H1 (cell line): Measurements from ENCODE around the gene TIGD1. TPM values are rescaled to one million over a fixed set of nuclear protein-coding genes. Genes with fewer than 3 reads are reported as not detected.
A peak's percentile ranks its signal among the peaks of the same experiment; 100 is the strongest.

Source experiments
- BACH1 ChIP-seq: IDR thresholded peaks from 2 replicates; pipeline ENCODE4 v1.6.1; 2012; ENCODE audit warnings: low read length, improper control_type of control experiment
- CBX5 ChIP-seq: fragments of 300-800, 300-1000 bp; sonication (generic); IDR thresholded peaks from 2 replicates; pipeline ENCODE4 v1.7.1; 2016; ENCODE audit warnings: antibody characterized with exemption, low read length, low read depth
- CHD2 ChIP-seq: IDR thresholded peaks from 2 replicates; pipeline ENCODE4 v1.6.1; 2012; ENCODE audit warnings: low read length, improper control_type of control experiment
- CTBP2 ChIP-seq: IDR thresholded peaks from 2 replicates; pipeline ENCODE4 v1.7.0; 2011; ENCODE audit warnings: borderline replicate concordance, mild to moderate bottlenecking, moderate library complexity, mixed read lengths, low read length; ENCODE audit not compliant: insufficient read depth, insufficient read length
- CTCF ChIP-seq, 3 experiments: IDR thresholded peaks; 1 replicate in 2 of 3; 2 replicates in 1 of 3; pipeline versions ENCODE4 v1.5.1 to v1.6.1; 2011; ENCODE audit warnings: low read length in 3 of 3, mild to moderate bottlenecking in 3 of 3, inconsistent platforms in 2 of 3, low read depth in 1 of 3, moderate library complexity in 1 of 3; ENCODE audit not compliant: insufficient read depth in 1 of 3; ENCODE audit errors: control extremely low read depth in 1 of 3
- E2F6 ChIP-seq: IDR thresholded peaks from 2 replicates; pipeline ENCODE4 v1.6.1; 2012; ENCODE audit warnings: inconsistent platforms
- EP300 ChIP-seq, 2 experiments: IDR thresholded peaks; 1 replicate in 1 of 2; 2 replicates in 1 of 2; pipeline ENCODE4 v1.6.1; 2011 to 2012; ENCODE audit warnings: low read depth in 2 of 2, low read length in 2 of 2, mild to moderate bottlenecking in 2 of 2, borderline replicate concordance in 1 of 2, inconsistent platforms in 1 of 2, moderate library complexity in 1 of 2
- JUN ChIP-seq: IDR thresholded peaks from 2 replicates; pipeline ENCODE4 v1.6.1; 2011; ENCODE audit warnings: low read depth, mild to moderate bottlenecking, improper control_type of control experiment, low read length
- KDM4A ChIP-seq: IDR thresholded peaks from one replicate; pipeline ENCODE4 v1.7.1; 2012; ENCODE audit warnings: low read depth, mild to moderate bottlenecking, moderate library complexity, low read length, inconsistent platforms; ENCODE audit not compliant: severe bottlenecking
- MAFK ChIP-seq: IDR thresholded peaks from 2 replicates; pipeline ENCODE4 v1.6.1; 2012; ENCODE audit warnings: low read depth, mild to moderate bottlenecking, improper control_type of control experiment, low read length
- NANOG ChIP-seq: IDR thresholded peaks from 2 replicates; pipeline ENCODE4 v1.6.1; 2011; ENCODE audit warnings: low read length, low read depth, mild to moderate bottlenecking, inconsistent platforms; ENCODE audit not compliant: insufficient read depth, poor library complexity, severe bottlenecking
- POLR2AphosphoS5 ChIP-seq: IDR thresholded peaks from 2 replicates; pipeline ENCODE4 v1.6.1; 2011; ENCODE audit warnings: low read depth, low read length
- RAD21 ChIP-seq, 2 experiments: IDR thresholded peaks in 1 of 2; conservative IDR thresholded peaks in 1 of 2; 2 replicates each; pipeline ENCODE4 v1.6.1; 2011; ENCODE audit warnings: low read depth in 2 of 2, low read length in 2 of 2, improper control_type of control experiment in 1 of 2, inconsistent platforms in 1 of 2, mild to moderate bottlenecking in 1 of 2, moderate library complexity in 1 of 2
- RNF2 ChIP-seq: fragments of 200-900, 300-1000 bp; sonication (generic); IDR thresholded peaks from 2 replicates; pipeline ENCODE4 v1.7.1; 2016; ENCODE audit warnings: borderline replicate concordance, low read depth, mild to moderate bottlenecking, antibody characterized with exemption, low read length; ENCODE audit not compliant: poor library complexity, severe bottlenecking; ENCODE audit errors: missing control alignments
- SP1 ChIP-seq: IDR thresholded peaks from 2 replicates; pipeline ENCODE4 v1.6.1; 2011; ENCODE audit warnings: low read depth, low read length
- SRF ChIP-seq: IDR thresholded peaks from 2 replicates; pipeline ENCODE4 v1.6.1; 2011; ENCODE audit warnings: mild to moderate bottlenecking, low read depth, low read length, moderate library complexity
- polyA plus RNA-seq, 7 experiments: library from polyadenylated mRNA; depleted of rRNA in 3 of 7; stranded (reverse) in 5 of 7; unstranded in 2 of 7; fragments of >200 nt in 5 of 7; fragments of 200-250 nt in 2 of 7; gene quantifications; 1 replicate in 5 of 7; 2 replicates in 1 of 7; 4 replicates in 1 of 7; pipeline versions ENCODE4 v1.2.1 to v1.2.3, GENCODE V29; 2011 to 2013; ENCODE audit warnings: missing spikeins in 2 of 7, mixed read lengths in 2 of 7
- total RNA-seq: library from RNA; stranded (reverse); fragmentation: NEBNext Ultra II Directional; extraction: Animal tissue kit (Norgen Biotek cat#: 25700); gene quantifications from 2 replicates; pipeline ENCODE4 v1.2.1, GENCODE V29; 2021
- TF ChIP-seq, protein P1 (sequence below): IDR thresholded peaks from 2 replicates; pipeline ENCODE4 v1.6.1; 2011; ENCODE audit warnings: low read length, improper control_type of control experiment

Gene TIGD1
- total and polyA plus RNA-seq, 2 of the 8 experiments (the other 6 are each of a cell fraction or from before 2014, with no cell fraction given), result 4.7 to 8.3 TPM

GRCh38 chr2:232550354-232551249, at the start of gene TIGD1, which contains the start of gene EIF4E2 (continued):
- TF ChIP-seq RAD21 (IDR thresholded peaks at IDR 0.05 in 1 of 2, conservative IDR thresholded peaks at IDR 0.05 in 1 of 2; ENCODE audit: low read depth in 2 of 2, low read length in 2 of 2) (no peak), SRF (peak; percentile 66), BACH1 (no peak), MAFK (no peak), POLR2AphosphoS5 (peak; percentile 96), CBX5 (no peak), JUN (0 out of 2 replicates have a peak, but pooled peaks have one; percentile 17), CTCF (IDR thresholded peaks at IDR 0.05; ENCODE audit: control extremely low read depth in 1 of 3, insufficient read depth in 1 of 3, low read depth in 1 of 3, low read length in 3 of 3) (peak; percentile 18 to 43 (median 39); a peak in 3 of 4 replicates), NANOG (peak; percentile 24), RNF2 (no peak), CHD2 (no peak), E2F6 (peak; percentile 94), KDM4A (peak; percentile 32), EP300 (IDR thresholded peaks at IDR 0.05; ENCODE audit: borderline replicate concordance in 1 of 2, low read depth in 2 of 2, low read length in 2 of 2) (no peak; a peak in 1 of 3 replicates), SP1 (peak; percentile 41; the same call in 1 of the 2 replicates), CTBP2 (peak; percentile 28)
- TF ChIP-seq, protein P1, sequence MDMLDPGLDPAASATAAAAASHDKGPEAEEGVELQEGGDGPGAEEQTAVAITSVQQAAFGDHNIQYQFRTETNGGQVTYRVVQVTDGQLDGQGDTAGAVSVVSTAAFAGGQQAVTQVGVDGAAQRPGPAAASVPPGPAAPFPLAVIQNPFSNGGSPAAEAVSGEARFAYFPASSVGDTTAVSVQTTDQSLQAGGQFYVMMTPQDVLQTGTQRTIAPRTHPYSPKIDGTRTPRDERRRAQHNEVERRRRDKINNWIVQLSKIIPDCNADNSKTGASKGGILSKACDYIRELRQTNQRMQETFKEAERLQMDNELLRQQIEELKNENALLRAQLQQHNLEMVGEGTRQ, result no peak
